Measurements from ENCODE around the gene ELOVL7. TPM values are rescaled to one million over a fixed set of nuclear protein-coding genes. Genes with fewer than 3 reads are reported as not detected.

Gene ELOVL7
- total and polyA plus RNA-seq, 2 of the 8 experiments (the other 6 are each of a cell fraction or from before 2014, with no cell fraction given): 3.1 to 5.1 TPM

DNA sequence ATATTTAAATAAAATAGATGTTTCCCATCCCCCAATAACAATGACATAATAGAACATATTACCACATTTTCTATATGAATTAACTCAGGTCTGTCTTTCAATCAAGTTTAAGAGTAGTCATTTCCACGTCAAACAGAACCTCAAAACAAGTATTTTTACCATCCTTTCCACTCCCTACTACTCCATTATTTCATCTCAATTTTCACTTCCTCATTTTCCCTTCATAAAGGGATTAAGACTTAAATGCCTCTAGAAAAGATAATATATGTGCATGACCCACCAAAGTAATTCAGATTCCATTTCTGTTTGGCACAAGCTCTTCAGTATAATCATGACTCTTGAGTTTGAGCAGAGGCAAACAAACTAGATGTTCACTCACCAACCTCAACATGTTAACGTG lies 40.4 kb downstream of the ELOVL7 start:
- WGBS, 2 experiments (ENCODE audit: extremely low coverage in 1 of 2, insufficient coverage in 1 of 2, insufficient read length in 1 of 2, insufficient replicate concordance in 2 of 2, low coverage in 1 of 2, low lambda C conversion rate in 2 of 2, missing lambda C conversion rate in 1 of 2): 97 to 100% methylated on average over 1 to 2 of the region's 2 CpGs
- H2AK5ac ChIP-seq (ENCODE audit: low read depth, low read length): no peak overlapping the region
- no peak overlapping the region for H3K4ac ChIP-seq (replicated peaks; ENCODE audit: insufficient read length, low read depth, low read length)
- no peak overlapping the region for H3K27ac ChIP-seq (ENCODE audit: low read depth, low read length)
- CTCF ChIA-PET (ENCODE audit: partially characterized antibody): interaction anchor here (1.0 kb wide), 1 partner anchor 125 kb away, joined by 3 read pairs; no protein-coding TSS in a partner anchor
- no peak overlapping the region for H2AFZ ChIP-seq (ENCODE audit: low read length)
- no peak overlapping the region for H2BK20ac ChIP-seq (ENCODE audit: low read length)
- H4K8ac ChIP-seq (ENCODE audit: extremely low read depth, insufficient read depth, low read length): no peak overlapping the region
- H4K20me1 ChIP-seq (replicated peaks in 1 of 2; ENCODE audit: control insufficient read depth in 1 of 2, insufficient read depth in 2 of 2, low read length in 2 of 2): no peaks in the 10 kb centered on the region
- H3K9ac ChIP-seq (replicated peaks in 1 of 4; ENCODE audit: extremely low read depth in 1 of 4, low read depth in 3 of 4, low read length in 3 of 4): no peak overlapping the region
- H3K4me3 ChIP-seq (ENCODE audit: extremely low read depth in 1 of 4, insufficient read depth in 2 of 4, low read depth in 3 of 4, low read length in 4 of 4): no peak overlapping the region
- H3K4me2 ChIP-seq (ENCODE audit: insufficient read depth in 1 of 2, low read depth in 2 of 2, low read length in 2 of 2): no peak overlapping the region
- H3K23me2 ChIP-seq (ENCODE audit: low read depth, low read length): no peaks in the 10 kb centered on the region
- DNase-seq (ENCODE audit: low read depth in 1 of 2, low spot score in 2 of 2) (no peak), FAIRE-seq (no peak)
- no peak overlapping the region for H3K14ac ChIP-seq (ENCODE audit: insufficient read length)
- no peak overlapping the region for H2BK120ac ChIP-seq (replicated peaks; ENCODE audit: low read depth, low read length)
- no peak overlapping the region for H4K91ac ChIP-seq (replicated peaks; ENCODE audit: insufficient read length, low read length)
- no peak overlapping the region for H3K56ac ChIP-seq (replicated peaks; ENCODE audit: insufficient read length, low read depth, low read length)
- no peak overlapping the region for H2BK5ac ChIP-seq (ENCODE audit: low read depth, low read length)
- H3K18ac ChIP-seq (ENCODE audit: extremely low read depth, low read length): no peak overlapping the region
- H4K5ac ChIP-seq (ENCODE audit: insufficient read length, low read depth, low read length): no peak overlapping the region
- no peak overlapping the region for H2BK15ac ChIP-seq (ENCODE audit: low read length)
- peaks cover 0 to 5% (median 2%) of the 10 kb centered on the region in 4 experiments; a peak in 1 of 7 replicates for H3K4me1 ChIP-seq (replicated peaks in 1 of 4; ENCODE audit: control insufficient read depth in 3 of 4, insufficient read depth in 4 of 4, low read length in 3 of 4)
- H3K36me3 ChIP-seq (ENCODE audit: control insufficient read depth in 2 of 4, insufficient read depth in 4 of 4, low read length in 3 of 4): no peaks in the 10 kb centered on the region
- H3K9me3 ChIP-seq (ENCODE audit: insufficient read depth in 2 of 2, low read depth in 1 of 2, low read length in 1 of 2): no peaks in the 10 kb centered on the region
- TF ChIP-seq POLR2AphosphoS5 (IDR thresholded peaks at IDR 0.05; ENCODE audit: low read depth, low read length) (no peak), BACH1 (IDR thresholded peaks at IDR 0.05; ENCODE audit: low read length) (no peak), TCF12 (IDR thresholded peaks at IDR 0.05; ENCODE audit: low read depth, low read length) (no peak), NRF1 (IDR thresholded peaks at IDR 0.05; ENCODE audit: low read depth, low read length) (no peak), HDAC6 (IDR thresholded peaks at IDR 0.05; ENCODE audit: low read depth, low read length) (no peak), CHD1 (IDR thresholded peaks at IDR 0.05; ENCODE audit: low read depth, low read length) (no peak), ZNF274 (IDR thresholded peaks at IDR 0.05; ENCODE audit: borderline replicate concordance, extremely low read depth, low read length) (no peak), KDM4A (IDR thresholded peaks at IDR 0.05; ENCODE audit: low read depth, low read length, severe bottlenecking) (no peak), PHF8 (conservative IDR thresholded peaks at IDR 0.05; ENCODE audit: low read depth, low read length) (no peak), SRF (IDR thresholded peaks at IDR 0.05; ENCODE audit: low read depth, low read length) (no peak), SUZ12 (IDR thresholded peaks at IDR 0.05; ENCODE audit: low read length) (no peak), RNF2 (IDR thresholded peaks at IDR 0.05; ENCODE audit: borderline replicate concordance, low read depth, low read length, missing control alignments, poor library complexity, severe bottlenecking) (no peak), CREB1 (IDR thresholded peaks at IDR 0.05) (no peak), POLR2A (IDR thresholded peaks at IDR 0.05; ENCODE audit: control extremely low read depth in 1 of 2, low read depth in 2 of 2, low read length in 2 of 2) (no peak), POU5F1 (IDR thresholded peaks at IDR 0.05; ENCODE audit: low read depth, low read length) (no peak), JUND (IDR thresholded peaks at IDR 0.05; ENCODE audit: low read length) (no peak), JUN (IDR thresholded peaks at IDR 0.05; ENCODE audit: low read depth, low read length) (no peak)
- no peaks in the 10 kb centered on the region for H3K79me1 ChIP-seq (ENCODE audit: low read depth, low read length)
- H3K79me2 ChIP-seq (ENCODE audit: control insufficient read depth in 1 of 2, insufficient read depth in 2 of 2, low read length in 2 of 2): no peaks in the 10 kb centered on the region
- H2BK12ac ChIP-seq (ENCODE audit: low read depth, low read length): no peak overlapping the region
- H3K23ac ChIP-seq (ENCODE audit: insufficient read length): no peak overlapping the region
- no peaks in the 10 kb centered on the region for H3K27me3 ChIP-seq (replicated peaks in 1 of 4; ENCODE audit: control insufficient read depth in 3 of 4, extremely low read depth in 1 of 4, insufficient read depth in 3 of 4, low read length in 3 of 4)
- POLR2A ChIA-PET (ENCODE audit: partially characterized antibody): no interaction called here
